ENCODE results near the gene CD74.

CD74 gene

DNA sequence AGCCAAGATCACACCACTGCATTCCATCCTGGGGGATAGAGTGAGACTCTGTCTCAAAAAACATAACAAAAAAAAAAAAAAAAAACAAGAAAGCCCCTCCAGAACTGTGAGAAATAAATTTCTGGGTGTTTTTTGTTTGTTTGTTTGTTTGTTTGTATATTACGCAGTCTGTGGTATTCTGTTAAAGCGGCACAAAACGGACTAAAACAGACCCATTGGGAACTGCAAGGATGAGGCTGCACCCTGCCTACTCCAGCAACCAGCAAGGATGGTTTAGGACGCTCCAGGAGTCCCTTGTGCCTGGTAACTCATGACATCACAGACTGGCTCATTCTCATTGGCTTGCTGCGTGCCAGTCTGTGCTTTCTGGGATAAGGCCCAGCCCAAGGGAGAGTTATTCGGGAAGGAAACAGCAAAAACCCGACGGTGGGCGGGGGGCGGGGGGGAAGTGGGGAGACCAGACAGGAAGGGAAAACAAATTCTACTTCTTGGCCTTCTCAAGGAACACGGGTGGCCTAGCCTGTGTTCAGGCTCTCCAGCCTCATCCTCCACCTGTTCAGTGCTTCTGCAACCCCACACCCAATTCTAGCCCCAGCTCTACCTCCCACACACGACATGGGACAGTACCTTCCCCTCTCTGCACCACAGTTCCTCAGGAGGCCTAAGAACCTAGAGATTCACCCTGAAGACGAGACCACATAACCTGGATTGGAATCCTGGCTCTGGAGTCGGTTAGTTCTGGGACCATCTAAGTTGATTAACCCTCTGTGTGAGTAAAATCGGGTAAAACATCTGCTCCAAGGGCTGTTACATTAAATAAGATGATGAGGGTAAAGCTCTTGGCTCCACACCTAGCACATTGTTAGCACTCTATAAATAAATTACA lies 2.8 kb downstream of the CD74 start:
- peak; percentile 36 for DNase-seq

- DNase-seq: no peak
Observed at GRCh38 chr5:150408231-150408943, 4.3 kb downstream of the CD74 start.

GRCh38 chr5:150407096-150407720 lies 5.5 kb downstream of the CD74 start:
- no peak for DNase-seq

GRCh38 chr5:150406723-150407095 lies 6.0 kb downstream of the CD74 start:
- no peak for DNase-seq

GRCh38 chr5:150406103-150406722 lies 6.5 kb downstream of the CD74 start:
- DNase-seq: no peak

DNA sequence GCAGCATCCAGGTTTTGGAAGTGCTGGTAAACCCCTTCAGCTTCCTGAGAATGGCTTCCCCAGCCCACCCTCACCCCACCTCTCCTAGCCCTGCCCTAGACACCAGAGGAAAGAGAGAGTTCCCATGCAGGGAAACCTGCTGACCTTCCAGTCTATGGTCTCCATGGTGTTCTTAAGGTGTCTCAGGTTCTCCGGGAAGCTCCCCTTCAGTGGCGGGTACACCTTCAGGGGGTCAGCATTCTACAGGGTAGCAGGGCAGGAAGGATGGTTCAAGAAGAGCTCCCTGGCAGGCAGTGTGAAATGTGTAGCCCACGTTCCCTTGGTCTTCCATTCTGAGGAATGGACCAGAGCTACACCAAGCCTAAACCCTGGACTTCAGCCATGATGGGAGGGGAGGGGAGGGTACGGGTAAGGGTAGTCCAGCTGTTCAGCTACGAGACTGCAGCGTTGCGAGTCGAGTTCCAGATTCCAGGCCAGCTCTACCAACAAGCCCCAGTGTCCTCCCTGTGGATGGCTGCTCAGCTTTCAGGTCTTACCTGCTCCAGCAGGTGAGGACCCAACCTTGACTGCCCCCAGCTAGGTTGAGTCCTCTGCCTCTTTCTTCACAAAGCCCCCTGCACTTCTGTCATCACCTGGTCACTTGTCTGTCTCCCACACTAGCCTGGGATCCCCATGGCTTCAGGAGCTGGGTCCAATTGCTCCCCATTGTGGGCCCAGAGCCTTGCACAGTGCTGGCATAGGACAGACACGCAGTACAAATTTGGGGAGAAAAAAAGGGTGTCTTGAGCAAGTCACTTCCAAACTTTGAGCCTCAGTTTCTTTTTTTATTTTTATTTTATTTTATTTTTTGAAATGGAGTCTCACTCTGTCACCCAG lies 7.5 kb downstream of the CD74 start:
- DNase-seq: no peak

DNA sequence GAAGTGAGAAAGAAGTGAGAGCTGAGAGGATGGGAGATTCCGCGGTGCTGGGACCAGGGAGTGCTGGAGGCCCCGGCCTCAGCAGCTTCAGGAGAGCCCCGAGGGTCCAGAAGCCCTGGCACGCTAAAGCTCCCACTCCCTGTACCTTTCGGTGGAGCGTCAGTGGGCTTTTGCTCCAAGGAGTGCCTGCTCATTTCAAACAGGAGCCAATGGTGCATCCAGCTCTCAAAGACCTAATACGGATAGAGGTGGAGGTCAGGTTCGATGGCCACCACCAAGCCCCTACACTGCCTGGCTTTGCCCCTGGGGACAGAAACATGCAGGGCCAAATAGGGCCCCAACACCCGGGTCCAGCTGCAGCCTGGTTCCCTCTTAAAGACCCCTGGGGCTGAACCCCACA lies 8.2 kb downstream of the CD74 start:
- no peak for DNase-seq

DNA sequence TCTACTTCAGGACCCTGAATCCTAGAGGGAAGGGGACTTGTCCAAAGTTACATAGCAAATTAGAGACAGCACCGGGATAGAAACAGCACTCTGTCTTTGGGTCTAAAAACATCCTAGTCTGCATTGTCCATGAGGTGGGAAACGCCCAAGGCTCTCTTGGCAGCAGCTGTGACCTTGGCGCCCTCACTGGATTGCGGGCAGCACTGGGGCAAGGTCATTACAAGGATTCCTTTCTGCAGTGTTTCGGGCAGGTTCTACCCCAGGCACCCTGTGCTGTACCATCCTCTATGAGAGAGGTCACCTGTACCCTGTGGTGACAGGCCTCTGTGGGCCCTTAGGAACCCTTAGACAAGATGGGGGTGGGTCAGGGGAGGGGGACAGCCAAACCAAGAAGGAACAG lies 8.6 kb downstream of the CD74 start:
- no peak for DNase-seq

DNA sequence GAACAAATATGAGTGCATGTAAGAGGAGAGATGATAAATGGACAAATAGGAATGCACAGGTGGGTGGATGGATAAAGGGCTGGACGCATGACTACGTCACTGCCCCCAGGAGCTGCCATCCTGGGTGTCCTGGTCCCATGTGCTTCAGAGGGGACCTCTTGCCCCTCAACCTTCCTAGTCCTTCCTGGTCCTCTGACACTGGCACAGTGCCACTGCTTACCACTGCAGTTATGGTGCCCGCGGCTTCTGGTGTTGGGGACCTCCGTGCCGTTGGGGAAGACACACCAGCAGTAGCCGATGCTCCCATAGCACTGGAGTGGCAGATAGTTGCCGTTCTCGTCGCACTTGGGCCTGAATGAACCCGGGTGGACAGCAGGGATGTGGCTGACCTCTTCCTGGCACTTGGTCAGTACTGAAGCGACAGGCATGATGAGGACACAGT lies 9.8 kb downstream of the CD74 start:
- no peak for DNase-seq

- no peak for DNase-seq
Observed at GRCh38 chr5:150402229-150402773, 10.4 kb downstream of the CD74 start.

DNA sequence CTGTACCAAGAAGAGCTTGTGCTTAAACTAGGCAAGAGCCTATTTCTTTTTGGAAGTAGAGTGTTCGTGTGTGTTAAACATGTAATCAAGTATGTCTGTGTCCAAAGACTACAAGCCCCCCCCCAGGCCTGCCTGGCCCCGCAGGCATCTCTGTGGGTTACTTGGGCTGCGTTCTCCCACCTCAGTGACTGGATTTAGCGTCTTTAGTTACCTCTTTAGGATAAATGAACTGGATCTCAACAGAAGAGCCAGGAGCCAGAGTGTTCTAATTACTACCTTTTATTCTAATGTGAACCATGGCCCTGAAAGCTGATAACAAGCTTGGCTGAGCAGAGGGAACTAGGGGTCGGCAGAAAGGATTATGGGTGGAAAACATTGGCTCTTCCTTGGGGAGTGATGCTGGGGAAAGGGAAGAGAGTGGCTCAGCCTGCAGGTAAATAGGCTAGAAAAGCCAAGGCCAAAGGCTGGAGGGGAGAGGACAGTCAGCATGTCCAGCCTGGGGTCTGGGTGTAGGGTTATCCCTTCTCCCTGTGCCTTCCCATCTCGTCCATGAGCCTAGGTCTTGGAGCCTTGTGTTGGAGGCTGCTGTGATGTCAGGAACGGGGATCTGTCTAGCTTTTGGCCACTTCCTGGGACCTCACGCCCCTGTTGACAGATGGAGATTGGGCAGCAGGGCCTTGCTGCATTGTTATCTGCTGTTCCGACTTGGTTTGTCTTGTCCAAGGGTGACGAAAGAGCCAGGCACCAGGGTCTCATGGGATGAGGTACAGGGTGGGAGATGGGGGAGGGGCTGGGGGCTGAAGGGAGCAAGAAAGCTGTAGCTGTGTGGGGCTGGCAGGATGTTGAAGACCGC lies 11.1 kb downstream of the CD74 start:
- no peak for DNase-seq

DNA sequence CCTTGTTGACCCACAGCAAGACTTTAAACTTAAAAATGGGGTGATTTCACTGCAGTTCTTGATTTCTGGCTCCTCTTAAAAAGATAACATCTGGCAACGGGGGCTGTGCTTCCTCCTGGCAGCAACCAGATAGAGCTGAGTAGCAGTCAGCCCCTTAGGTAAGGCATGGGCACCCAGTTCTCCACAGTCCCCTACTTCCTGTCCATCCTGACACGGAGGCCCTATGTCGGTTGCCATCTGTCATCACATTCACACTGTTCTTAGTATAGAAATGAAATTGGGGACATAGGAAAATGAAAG lies 11.7 kb downstream of the CD74 start:
- DNase-seq: no peak

DNA sequence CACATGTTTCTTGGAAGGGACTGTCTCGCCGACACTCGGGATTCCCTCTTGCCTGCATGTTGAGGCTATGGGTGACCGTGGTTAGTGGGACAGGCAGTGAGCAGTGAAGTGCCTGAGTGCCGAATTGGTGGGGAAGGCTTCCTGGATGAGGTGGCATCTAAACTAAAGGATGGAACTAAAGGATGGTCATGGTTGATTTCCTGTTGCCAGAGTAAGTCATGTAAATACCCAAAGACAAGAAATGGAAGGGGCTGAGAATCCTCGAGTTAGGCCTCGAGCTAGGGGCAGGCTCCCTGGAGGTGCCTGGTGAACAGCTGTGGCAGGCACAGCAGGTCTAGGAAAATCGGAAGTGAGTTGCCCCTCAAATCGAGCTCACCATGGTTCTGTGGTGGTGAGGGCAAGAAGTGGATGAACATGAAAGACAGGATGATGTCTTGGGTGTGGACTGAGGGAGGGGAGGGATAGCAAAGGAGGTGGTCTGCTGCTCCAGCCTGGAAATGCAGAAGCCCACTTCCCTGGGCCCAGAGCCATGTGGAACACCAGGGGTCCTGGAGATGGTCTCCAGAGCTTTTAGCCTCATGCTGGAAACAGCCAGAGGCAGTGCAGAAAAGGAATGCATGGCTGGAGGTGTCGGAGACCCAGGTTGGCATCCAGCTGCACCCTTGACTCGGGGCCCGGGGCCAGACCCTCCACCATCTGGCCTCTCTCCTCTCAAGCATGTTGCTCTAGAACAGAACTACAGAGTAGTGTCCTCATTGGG lies 12.2 kb downstream of the CD74 start:
- DNase-seq: no peak

GRCh38 chr5:150399524-150400211 lies 13.0 kb downstream of the CD74 start:
- DNase-seq: no peak

DNA sequence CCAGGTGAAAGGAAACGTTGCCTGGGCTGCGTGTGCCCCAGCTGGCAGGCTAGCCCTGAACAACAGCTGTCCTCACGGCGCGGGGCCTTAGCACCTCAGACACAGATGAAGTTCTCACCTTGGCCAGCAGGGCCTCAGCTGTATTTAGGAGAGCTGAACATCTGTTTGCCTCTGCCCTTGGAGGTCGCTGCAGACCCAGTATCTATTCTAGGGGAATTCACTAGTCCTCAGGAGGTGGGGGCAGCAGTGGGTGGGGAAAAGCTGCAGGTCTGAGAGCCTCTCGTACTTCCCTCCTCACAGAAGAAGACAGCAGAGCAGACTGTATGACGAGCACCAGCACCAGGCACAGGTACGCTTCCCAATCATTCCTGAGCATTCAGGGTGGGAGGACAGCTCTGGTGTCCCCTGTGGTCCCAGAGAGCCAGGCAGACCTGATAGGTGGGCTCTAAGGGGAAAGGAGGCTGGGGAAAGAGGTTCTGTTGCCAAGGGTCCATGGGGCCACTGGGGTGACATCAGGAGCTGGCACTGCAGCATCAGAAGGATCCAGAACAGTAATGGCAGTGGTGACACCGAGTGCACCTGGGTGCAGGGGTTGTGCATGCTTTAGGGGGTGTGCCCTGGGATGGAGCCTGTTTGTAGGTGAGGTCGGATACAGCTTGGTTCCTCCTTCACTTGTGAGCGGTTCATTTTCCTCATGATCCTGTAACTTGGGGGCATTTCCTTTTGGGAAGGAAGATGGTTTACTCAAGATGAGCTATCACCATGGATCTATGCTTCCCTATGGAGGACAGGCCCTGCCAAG lies 13.8 kb downstream of the CD74 start:
- no peak for DNase-seq

DNA sequence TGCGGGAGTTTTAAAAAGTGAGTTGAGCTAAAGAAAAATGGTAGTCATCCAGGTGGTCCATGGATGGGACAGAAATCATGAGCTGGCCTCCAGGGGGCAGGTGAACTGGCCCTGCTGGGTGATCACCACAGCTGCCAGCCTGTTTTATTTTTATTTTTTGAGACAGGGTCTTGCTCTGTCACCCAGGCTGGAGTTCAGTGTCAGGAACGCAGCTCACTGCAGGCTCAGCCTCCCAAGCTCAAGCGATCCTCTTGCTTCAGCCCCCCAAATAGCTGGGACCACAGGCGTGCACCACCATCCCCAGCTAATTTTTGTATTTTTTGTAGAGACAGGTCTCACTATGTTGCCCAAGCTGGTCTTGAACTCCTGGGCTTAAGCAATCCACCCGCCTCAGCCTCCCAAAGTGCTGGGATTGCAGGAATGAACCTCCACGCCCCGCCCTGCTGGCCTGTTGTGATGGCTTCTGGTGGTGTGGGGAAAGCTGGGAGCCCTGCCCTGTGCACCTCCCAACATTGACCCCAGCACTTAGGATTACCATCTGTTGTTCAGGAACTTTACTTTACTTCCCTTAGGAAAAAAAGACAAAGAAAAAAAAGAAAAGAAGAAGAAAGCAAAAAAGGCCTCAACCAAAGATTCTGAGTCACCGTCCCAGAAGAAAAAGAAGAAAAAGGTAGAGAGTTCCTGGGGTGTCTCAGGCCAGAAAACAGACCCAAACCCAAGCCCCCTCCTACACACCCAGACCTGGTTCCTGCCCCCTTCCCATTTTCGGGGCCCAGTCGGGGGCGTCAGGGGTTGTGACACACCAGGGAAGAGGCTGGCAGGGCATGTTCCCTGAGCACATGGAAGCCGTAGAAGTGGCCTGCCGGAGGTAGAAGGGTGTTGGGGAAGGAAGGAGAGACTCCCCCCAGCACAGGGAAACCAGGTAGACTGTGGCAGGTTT lies 14.7 kb downstream of the CD74 start:
- no peak for DNase-seq

GRCh38 chr5:150397146-150397781 lies 15.4 kb downstream of the CD74 start:
- DNase-seq: no peak
